Ishikawa (cell line): ENCODE measurements around the gene FOXC2.

ENCODE experiments used
- CEBPB ChIP-seq: IDR thresholded peaks from 2 replicates; pipeline ENCODE4 v1.6.1; 2012
- CREB1 ChIP-seq: IDR thresholded peaks from 2 replicates; pipeline ENCODE4 v1.6.1; 2012; ENCODE audit warnings: low read depth
- EP300 ChIP-seq: IDR thresholded peaks from 2 replicates; pipeline ENCODE4 v1.6.1; 2012; ENCODE audit warnings: borderline replicate concordance
- RAD21 ChIP-seq: IDR thresholded peaks from 2 replicates; pipeline ENCODE4 v1.6.1; 2012; ENCODE audit warnings: low read depth
- TCF12 ChIP-seq: IDR thresholded peaks from 2 replicates; pipeline ENCODE4 v1.6.1; 2012; ENCODE audit warnings: low read depth
- TF ChIP-seq, protein P1 (sequence below): IDR thresholded peaks from 2 replicates; pipeline ENCODE4 v1.6.1; 2012; ENCODE audit warnings: low read depth, mild to moderate bottlenecking

DNA sequence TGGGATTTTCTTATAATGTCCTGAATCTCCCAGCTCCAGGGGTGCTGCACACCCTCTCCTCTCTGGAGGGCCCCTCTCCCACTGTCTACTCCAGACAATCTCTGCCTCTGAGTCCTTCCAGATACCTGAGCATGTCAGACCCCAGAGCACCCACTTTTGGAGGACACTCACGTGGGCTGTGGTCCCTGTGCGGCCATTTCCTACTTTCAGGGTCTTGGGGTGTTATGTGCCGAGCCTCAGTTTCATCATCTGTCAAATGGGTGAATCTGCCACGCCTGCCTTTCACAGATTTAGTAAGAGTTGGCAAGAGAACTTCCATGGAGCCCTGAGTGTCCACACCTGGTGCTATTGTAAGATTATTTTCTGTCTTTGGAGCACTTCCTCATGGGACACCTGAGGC, 8.0 kb downstream of the FOXC2 start:
- TF ChIP-seq CREB1 = no peak
- TF ChIP-seq RAD21 = no peak
- TF ChIP-seq EP300 = no peak
- TF ChIP-seq, protein P1, sequence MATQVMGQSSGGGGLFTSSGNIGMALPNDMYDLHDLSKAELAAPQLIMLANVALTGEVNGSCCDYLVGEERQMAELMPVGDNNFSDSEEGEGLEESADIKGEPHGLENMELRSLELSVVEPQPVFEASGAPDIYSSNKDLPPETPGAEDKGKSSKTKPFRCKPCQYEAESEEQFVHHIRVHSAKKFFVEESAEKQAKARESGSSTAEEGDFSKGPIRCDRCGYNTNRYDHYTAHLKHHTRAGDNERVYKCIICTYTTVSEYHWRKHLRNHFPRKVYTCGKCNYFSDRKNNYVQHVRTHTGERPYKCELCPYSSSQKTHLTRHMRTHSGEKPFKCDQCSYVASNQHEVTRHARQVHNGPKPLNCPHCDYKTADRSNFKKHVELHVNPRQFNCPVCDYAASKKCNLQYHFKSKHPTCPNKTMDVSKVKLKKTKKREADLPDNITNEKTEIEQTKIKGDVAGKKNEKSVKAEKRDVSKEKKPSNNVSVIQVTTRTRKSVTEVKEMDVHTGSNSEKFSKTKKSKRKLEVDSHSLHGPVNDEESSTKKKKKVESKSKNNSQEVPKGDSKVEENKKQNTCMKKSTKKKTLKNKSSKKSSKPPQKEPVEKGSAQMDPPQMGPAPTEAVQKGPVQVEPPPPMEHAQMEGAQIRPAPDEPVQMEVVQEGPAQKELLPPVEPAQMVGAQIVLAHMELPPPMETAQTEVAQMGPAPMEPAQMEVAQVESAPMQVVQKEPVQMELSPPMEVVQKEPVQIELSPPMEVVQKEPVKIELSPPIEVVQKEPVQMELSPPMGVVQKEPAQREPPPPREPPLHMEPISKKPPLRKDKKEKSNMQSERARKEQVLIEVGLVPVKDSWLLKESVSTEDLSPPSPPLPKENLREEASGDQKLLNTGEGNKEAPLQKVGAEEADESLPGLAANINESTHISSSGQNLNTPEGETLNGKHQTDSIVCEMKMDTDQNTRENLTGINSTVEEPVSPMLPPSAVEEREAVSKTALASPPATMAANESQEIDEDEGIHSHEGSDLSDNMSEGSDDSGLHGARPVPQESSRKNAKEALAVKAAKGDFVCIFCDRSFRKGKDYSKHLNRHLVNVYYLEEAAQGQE = no peak
- TF ChIP-seq CEBPB = no peak
- no peak for TF ChIP-seq TCF12
